Hippocampal formation (tissue), 2 donors: ENCODE results near the gene CYP2W1.
"Not testable (repeated sequence)": the region's sequence is repeated elsewhere in the genome, so short reads cannot be mapped to it uniquely, and the experiment has no call there.

Source experiments
- DNase-seq, 2 donors: peaks; one replicate each; lab custom pipeline; 2025; lab: John Stamatoyannopoulos, UW

CYP2W1 gene

GRCh38 chr7:1028775-1029636 lies 46.0 kb downstream of the CYP2W1 start:
- peak; percentile 58 to 73 for DNase-seq

GRCh38 chr7:1029637-1030443 lies 46.9 kb downstream of the CYP2W1 start:
- DNase-seq, result no peak

- DNase-seq, result no peak
Observed at GRCh38 chr7:1030444-1031070, 47.6 kb downstream of the CYP2W1 start.

GRCh38 chr7:1031716-1032455 lies 48.9 kb downstream of the CYP2W1 start:
- DNase-seq, result no peak

- no peak for DNase-seq
Observed at GRCh38 chr7:1032536-1033181, 49.7 kb downstream of the CYP2W1 start.

GRCh38 chr7:1033546-1034145 lies 50.7 kb downstream of the CYP2W1 start:
- no peak for DNase-seq

GRCh38 chr7:1034769-1035168 lies 51.8 kb downstream of the CYP2W1 start:
- not testable (repeated sequence) for DNase-seq

GRCh38 chr7:1036164-1036928 lies 53.4 kb downstream of the CYP2W1 start:
- not testable (repeated sequence) for DNase-seq
